HEK293T (cell line): Measurements from ENCODE around the gene CDT1.
"Not testable (repeated sequence)": the region's sequence is repeated elsewhere in the genome, so short reads cannot be mapped to it uniquely, and the experiment has no call there.

Source experiments
- CTCF ChIA-PET: fragments of 350-600 bp; formaldehyde crosslinking; extraction: SDS; loops from one replicate; lab custom pipeline; 2021; ENCODE audit warnings: antibody characterized with exemption, inconsistent platforms; lab: Yijun Ruan, JAX
- POLR2A ChIA-PET: fragments of 350-600 bp; formaldehyde crosslinking; extraction: SDS; loops from one replicate; lab custom pipeline; 2020; ENCODE audit warnings: antibody characterized with exemption, inconsistent platforms; lab: Yijun Ruan, JAX
- DNase-seq: peaks from one replicate; pipeline ENCODE4 v3.0.0; 2012; ENCODE audit warnings: mixed read lengths; ENCODE audit errors: extremely low spot score
- ARNT ChIP-seq: fragments of 450-650 bp; IDR thresholded peaks from 2 replicates; pipeline ENCODE4 v1.6.1; 2017; ENCODE audit warnings: mild to moderate bottlenecking
- BHLHE40 ChIP-seq: fragments of 450-650 bp; IDR thresholded peaks from 2 replicates; pipeline ENCODE4 v1.6.1; 2016; ENCODE audit warnings: mild to moderate bottlenecking, moderate library complexity, borderline replicate concordance
- CTBP1 ChIP-seq: fragments of 450-650 bp; IDR thresholded peaks from 2 replicates; pipeline ENCODE4 v1.6.1; 2016; ENCODE audit warnings: borderline replicate concordance
- ELF4 ChIP-seq: fragments of 450-650 bp; IDR thresholded peaks from 2 replicates; pipeline ENCODE4 v1.6.1; 2017; ENCODE audit warnings: antibody characterized with exemption
- FOXA1 ChIP-seq: fragments of 450-650 bp; IDR thresholded peaks from 2 replicates; pipeline ENCODE4 v1.6.1; 2016; ENCODE audit warnings: mild to moderate bottlenecking
- FOXK2 ChIP-seq: fragments of 450-650 bp; IDR thresholded peaks from 2 replicates; pipeline ENCODE4 v1.6.1; 2016; ENCODE audit warnings: mild to moderate bottlenecking
- FOXM1 ChIP-seq: fragments of 450-650 bp; IDR thresholded peaks from 2 replicates; pipeline ENCODE4 v1.6.1; 2017; ENCODE audit warnings: mild to moderate bottlenecking, borderline replicate concordance
- HDGF ChIP-seq: fragments of 450-650 bp; IDR thresholded peaks from 2 replicates; pipeline ENCODE4 v1.6.1; 2017; ENCODE audit warnings: antibody characterized with exemption, borderline replicate concordance
- L3MBTL2 ChIP-seq: fragments of 450-650 bp; conservative IDR thresholded peaks from 2 replicates; pipeline ENCODE4 v1.6.1; 2016; ENCODE audit warnings: mild to moderate bottlenecking
- LEF1 ChIP-seq: fragments of 450-650 bp; IDR thresholded peaks from 2 replicates; pipeline ENCODE4 v1.6.1; 2017; ENCODE audit warnings: mild to moderate bottlenecking, borderline replicate concordance
- NFRKB ChIP-seq: fragments of 450-650 bp; IDR thresholded peaks from 2 replicates; pipeline ENCODE4 v1.6.1; 2016; ENCODE audit warnings: mild to moderate bottlenecking, moderate library complexity
- SP1 ChIP-seq: fragments of 450-650 bp; IDR thresholded peaks from 2 replicates; pipeline ENCODE4 v1.6.1; 2017
- SUZ12 ChIP-seq: fragments of 450-650 bp; IDR thresholded peaks from 2 replicates; pipeline ENCODE4 v1.6.1; 2016; ENCODE audit warnings: mild to moderate bottlenecking
- TARDBP ChIP-seq: fragments of 450-650 bp; IDR thresholded peaks from 2 replicates; pipeline ENCODE4 v1.6.1; 2016
- ZNF384 ChIP-seq: fragments of 450-650 bp; IDR thresholded peaks from 2 replicates; pipeline ENCODE4 v1.6.1; 2016
- TF ChIP-seq, protein P1 (sequence below): fragments of 450-650 bp; IDR thresholded peaks from 2 replicates; pipeline ENCODE4 v1.6.1; 2016

The CDT1 gene

DNA sequence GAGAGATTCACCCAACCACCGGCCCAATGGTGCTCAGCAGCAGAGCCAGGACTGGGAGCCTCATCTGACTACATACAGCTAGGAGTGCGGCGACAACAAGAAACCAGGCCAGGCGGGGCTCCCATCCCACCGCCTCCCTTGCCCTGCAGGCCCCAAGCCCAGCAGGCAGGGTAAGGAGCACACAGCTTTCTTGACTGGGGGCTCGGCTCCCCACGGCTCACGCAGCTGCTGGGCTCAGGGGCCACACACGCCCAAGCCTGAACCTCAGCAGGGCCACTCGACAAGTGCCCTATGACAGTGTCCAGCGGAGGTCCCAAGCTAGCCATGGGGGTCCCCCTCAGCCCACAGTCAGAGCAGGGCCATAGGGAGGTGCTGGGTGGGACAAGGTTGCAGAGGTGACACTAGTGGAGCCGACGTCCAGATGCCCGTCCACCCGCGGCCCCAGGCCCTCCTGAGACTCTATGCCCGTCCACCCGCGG is 32.3 kb upstream of the CDT1 start:
- POLR2A ChIA-PET = interaction anchor here (0.7 to 4.4 kb wide), 6 partner anchors 9 to 39 kb away, joined by 3 to 30 read pairs (median 4); partner anchors contain the start of gene PIEZO1
- no peak for DNase-seq
- CTCF ChIA-PET = interaction anchor here (2.1 kb wide), 1 partner anchor 34 kb away, joined by 10 read pairs; no protein-coding TSS in a partner anchor

DNA sequence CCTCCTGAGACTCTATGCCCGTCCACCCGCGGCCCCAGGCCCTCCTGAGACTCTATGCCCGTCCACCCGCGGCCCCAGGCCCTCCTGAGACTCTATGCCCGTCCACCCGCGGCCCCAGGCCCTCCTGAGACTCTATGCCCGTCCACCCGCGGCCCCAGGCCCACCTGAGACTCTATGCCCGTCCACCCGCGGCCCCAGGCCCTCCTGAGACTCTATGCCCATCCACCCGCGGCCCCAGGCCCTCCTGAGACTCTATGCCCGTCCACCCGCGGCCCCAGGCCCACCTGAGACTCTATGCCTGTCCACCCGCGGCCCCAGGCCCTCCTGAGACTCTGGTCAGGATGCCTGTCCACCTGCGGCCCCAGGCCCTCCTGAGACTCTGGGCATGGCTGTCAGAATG is 31.8 kb upstream of the CDT1 start:
- POLR2A ChIA-PET = interaction anchor here (1.4 to 4.4 kb wide), 3 partner anchors 11 to 39 kb away, joined by 3 to 30 read pairs (median 4); partner anchors contain the start of gene PIEZO1
- CTCF ChIA-PET = interaction anchor here (1.0 kb wide), 1 partner anchor 34 kb away, joined by 5 read pairs; no protein-coding TSS in a partner anchor
- not testable (repeated sequence) for DNase-seq

More for the DNA sequence above, 32.3 kb upstream of the CDT1 start:
- no peak for TF ChIP-seq ELF4
- TF ChIP-seq BHLHE40 = no peak
- no peak for TF ChIP-seq FOXK2
- no peak for TF ChIP-seq LEF1
- TF ChIP-seq TARDBP = no peak
- TF ChIP-seq FOXA1 = no peak
- no peak for TF ChIP-seq ZNF384
- TF ChIP-seq SUZ12 = no peak
- TF ChIP-seq CTBP1 = no peak
- TF ChIP-seq, protein P1, sequence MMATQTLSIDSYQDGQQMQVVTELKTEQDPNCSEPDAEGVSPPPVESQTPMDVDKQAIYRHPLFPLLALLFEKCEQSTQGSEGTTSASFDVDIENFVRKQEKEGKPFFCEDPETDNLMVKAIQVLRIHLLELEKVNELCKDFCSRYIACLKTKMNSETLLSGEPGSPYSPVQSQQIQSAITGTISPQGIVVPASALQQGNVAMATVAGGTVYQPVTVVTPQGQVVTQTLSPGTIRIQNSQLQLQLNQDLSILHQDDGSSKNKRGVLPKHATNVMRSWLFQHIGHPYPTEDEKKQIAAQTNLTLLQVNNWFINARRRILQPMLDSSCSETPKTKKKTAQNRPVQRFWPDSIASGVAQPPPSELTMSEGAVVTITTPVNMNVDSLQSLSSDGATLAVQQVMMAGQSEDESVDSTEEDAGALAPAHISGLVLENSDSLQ = no peak
- TF ChIP-seq FOXM1 = no peak
- no peak for TF ChIP-seq HDGF
- no peak for TF ChIP-seq ARNT
- no peak for TF ChIP-seq NFRKB
- no peak for TF ChIP-seq L3MBTL2
- TF ChIP-seq SP1 = no peak

DNA sequence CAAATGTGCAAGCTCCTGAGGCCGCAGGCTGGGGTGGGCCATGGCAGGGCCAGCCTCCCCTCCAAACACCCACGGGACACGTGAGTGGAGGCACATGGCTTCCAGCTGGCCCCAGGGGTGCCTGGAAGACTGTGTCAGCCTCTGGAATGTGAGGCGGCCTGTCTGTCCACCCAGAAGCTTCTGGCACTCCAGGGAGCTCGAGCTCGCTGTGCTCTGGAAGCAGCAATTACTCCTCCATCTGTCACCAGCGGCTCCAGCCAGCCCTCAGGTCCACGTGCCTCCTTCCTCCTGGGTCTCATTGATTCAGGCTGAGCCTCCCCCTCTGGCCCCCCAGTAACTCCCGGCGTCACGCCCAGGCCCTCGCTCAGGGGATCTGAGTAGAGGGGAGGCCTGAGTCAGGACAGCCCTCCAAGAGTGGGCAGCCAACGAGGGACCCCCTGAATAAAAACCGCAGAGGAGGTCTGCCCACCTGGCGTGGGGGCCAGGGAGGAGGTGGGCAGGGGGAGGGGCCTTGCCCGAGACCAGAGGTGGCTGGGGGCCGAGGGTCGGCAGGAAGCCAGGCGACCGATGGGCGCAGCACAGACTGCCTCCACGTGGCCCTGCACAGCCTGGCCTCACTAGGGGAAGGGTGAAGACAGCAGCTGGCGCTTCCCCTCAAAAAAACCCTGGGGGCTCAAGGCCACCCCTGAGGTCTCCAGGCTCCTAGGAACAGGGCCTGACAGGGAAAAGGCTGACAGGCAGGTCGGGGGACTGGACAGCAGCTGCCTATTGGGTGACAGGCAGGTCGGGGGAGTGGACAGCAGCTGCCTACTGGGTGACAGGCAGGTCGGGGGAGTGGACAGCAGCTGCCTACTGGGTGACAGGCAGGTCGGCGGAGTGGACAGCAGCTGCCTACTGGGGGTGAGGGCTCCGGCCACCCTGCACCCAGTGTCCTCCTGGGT is 30.4 kb upstream of the CDT1 start:
- TF ChIP-seq FOXK2 = no peak
- TF ChIP-seq, protein P1 = peak; percentile 20; the same call in 1 of the 2 replicates
- POLR2A ChIA-PET = interaction anchor here (1.1 to 4.4 kb wide), 6 partner anchors 9 to 37 kb away, joined by 3 to 30 read pairs (median 4); partner anchors contain the start of gene PIEZO1
- no peak for DNase-seq
- CTCF ChIA-PET = interaction anchor here (1.0 to 1.1 kb wide), 3 partner anchors 18 to 36 kb away, joined by 4 to 7 read pairs (median 5); no protein-coding TSS in a partner anchor

DNA sequence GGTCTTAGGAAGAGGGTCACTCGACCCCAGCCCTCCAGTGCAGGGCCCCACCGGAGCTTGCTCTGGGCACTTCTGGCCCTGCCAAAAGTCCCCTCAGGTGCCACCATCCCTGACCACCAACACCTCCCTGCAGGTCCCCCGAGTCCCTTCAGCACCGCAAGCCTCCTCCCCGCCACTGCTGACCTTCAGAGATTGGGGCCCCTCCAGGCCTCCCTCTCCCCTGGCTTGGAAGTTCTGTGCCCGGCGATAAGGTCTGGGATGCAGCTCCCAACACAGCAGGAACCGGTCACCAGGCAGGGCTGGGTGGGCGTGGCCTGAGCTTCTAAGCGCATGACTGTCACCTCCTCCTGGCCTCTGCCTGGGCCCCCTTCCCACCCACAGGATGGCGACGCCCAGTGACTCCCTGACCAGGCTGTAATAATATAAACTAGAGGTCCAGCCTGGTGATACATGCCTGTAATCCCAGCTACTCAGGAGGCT is 29.7 kb upstream of the CDT1 start:
- POLR2A ChIA-PET = interaction anchor here (1.1 to 4.4 kb wide), 5 partner anchors 9 to 36 kb away, joined by 3 to 30 read pairs (median 4); no protein-coding TSS in a partner anchor
- CTCF ChIA-PET = interaction anchor here (1.1 kb wide), 2 partner anchors 19 to 37 kb away, joined by 4 to 7 read pairs; no protein-coding TSS in a partner anchor

DNA sequence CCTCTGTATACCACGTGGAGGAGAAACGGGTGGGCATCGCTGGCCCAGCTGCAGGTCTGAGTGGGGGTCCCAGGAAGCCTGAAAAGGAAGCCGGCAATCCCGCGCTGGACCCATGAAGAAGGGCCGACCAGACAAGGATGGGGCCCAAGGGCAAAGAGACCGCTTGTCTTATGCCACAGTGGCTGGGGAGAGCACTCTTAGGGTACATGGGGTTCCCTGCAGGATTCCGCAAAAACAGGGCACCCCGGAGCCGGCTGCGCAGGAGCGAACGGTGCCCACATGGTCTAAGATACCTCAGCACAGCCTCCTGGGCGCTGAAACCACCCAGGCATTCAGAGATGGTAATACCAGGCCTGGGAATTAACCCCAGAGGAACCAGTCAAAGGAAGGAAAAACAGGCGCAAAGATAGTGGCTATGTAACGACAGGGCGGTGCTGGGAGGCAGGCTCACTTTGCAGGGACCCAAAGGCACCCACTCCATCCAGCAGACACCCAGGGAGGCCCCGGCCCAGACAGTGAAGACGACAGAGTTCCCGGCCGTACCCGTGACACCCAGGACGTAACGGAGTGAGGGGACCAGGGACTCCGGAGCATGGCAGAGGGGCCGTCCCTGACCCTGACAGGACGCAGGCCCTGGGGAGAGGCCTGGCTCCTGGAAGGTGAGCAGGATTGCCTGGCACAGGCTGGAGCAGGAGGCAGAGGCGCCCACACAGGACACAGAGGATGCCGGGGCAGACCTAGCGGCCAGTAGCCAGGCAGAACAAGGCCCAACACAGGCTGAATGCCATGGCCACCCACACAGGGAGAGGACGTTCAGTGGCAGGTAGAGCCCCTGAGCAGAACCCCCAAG is 28.8 kb upstream of the CDT1 start:
- no peak for DNase-seq
- TF ChIP-seq, protein P1 = no peak
- TF ChIP-seq CTBP1 (no peak), L3MBTL2 (no peak)
- ChIA-PET POLR2A (interaction anchor here (1.1 to 4.4 kb wide), 4 partner anchors 8 to 25 kb away, joined by 3 to 30 read pairs (median 4); no protein-coding TSS in a partner anchor), CTCF (interaction anchor here (1.1 kb wide), 1 partner anchor 37 kb away, joined by 4 read pairs; no protein-coding TSS in a partner anchor)

More for the DNA sequence above, 29.7 kb upstream of the CDT1 start:
- DNase-seq = no peak
- TF ChIP-seq, protein P1 = no peak
- TF ChIP-seq CTBP1 (no peak), FOXM1 (no peak), NFRKB (no peak), HDGF (peak; percentile 82; the same call in 1 of the 2 replicates), LEF1 (no peak), TARDBP (no peak)
